ENCODE measurements around the gene NBEAL2. TPM values are rescaled to one million over a fixed set of nuclear protein-coding genes. Genes with fewer than 3 reads are reported as not detected.

NBEAL2 gene
- total and polyA plus RNA-seq, 2 donors (not counting 1 experiment from before 2014, with no cell fraction given): 1.5 to 4.5 TPM

- no peak overlapping the region for H3K4me3 ChIP-seq (replicated peaks in 1 of 4; ENCODE audit: control extremely low read depth in 1 of 4, insufficient read depth in 1 of 4, low read depth in 3 of 4, low read length in 4 of 4)
- H3K27ac ChIP-seq (ENCODE audit: insufficient read depth, low read length): no peak overlapping the region
- H3K79me2 ChIP-seq (ENCODE audit: control insufficient read depth, insufficient read depth, low read length): no peaks in the 10 kb centered on the region
- peaks cover 6% of the 10 kb centered on the region for H3K4me1 ChIP-seq (ENCODE audit: control insufficient read depth, extremely low read depth, insufficient read depth, low read length)
- TF ChIP-seq CTCF (conservative IDR thresholded peaks at IDR 0.05 in 1 of 2, IDR thresholded peaks at IDR 0.05 in 1 of 2; ENCODE audit: low read depth in 1 of 2, low read length in 2 of 2) (no peak), EZH2 (IDR thresholded peaks at IDR 0.05; ENCODE audit: low read length, missing control alignments) (no peak)
- H3K36me3 ChIP-seq (ENCODE audit: control insufficient read depth, insufficient read depth, low read length): no peaks in the 10 kb centered on the region
- no peak overlapping the region for H3K9ac ChIP-seq (ENCODE audit: insufficient read depth, low read length)
- no peaks in the 10 kb centered on the region for H4K20me1 ChIP-seq (ENCODE audit: control insufficient read depth, extremely low read depth, insufficient read depth, low read length)
- H2AFZ ChIP-seq (ENCODE audit: low read length): no peak overlapping the region
- no peak for DNase-seq (ENCODE audit: low read depth in 2 of 2)
- no peaks in the 10 kb centered on the region for H3K9me3 ChIP-seq (ENCODE audit: control insufficient read depth, insufficient read depth, low read depth, low read length)
- no peaks in the 10 kb centered on the region for H3K27me3 ChIP-seq (ENCODE audit: control insufficient read depth, insufficient read depth, low read length)
- H3K4me2 ChIP-seq (ENCODE audit: extremely low read depth, insufficient read depth, low read length): no peak overlapping the region
Measured at GRCh38 chr3:47007001-47007400, 27.5 kb downstream of the NBEAL2 start.

GRCh38 chr3:47007482-47008233 is 28.2 kb downstream of the NBEAL2 start:
- Histone ChIP-seq H3K9ac (ENCODE audit: insufficient read depth, low read length) (no peak overlapping the region), H3K36me3 (ENCODE audit: control insufficient read depth, insufficient read depth, low read length) (no peaks in the 10 kb centered on the region), H3K9me3 (ENCODE audit: control insufficient read depth, insufficient read depth, low read depth, low read length) (no peaks in the 10 kb centered on the region), H3K4me2 (ENCODE audit: extremely low read depth, insufficient read depth, low read length) (no peak overlapping the region), H4K20me1 (ENCODE audit: control insufficient read depth, extremely low read depth, insufficient read depth, low read length) (no peaks in the 10 kb centered on the region), H2AFZ (ENCODE audit: low read length) (no peak overlapping the region), H3K27me3 (ENCODE audit: control insufficient read depth, insufficient read depth, low read length) (no peaks in the 10 kb centered on the region), H3K79me2 (ENCODE audit: control insufficient read depth, insufficient read depth, low read length) (no peaks in the 10 kb centered on the region), H3K4me3 (replicated peaks in 1 of 4; ENCODE audit: control extremely low read depth in 1 of 4, insufficient read depth in 1 of 4, low read depth in 3 of 4, low read length in 4 of 4) (no peak overlapping the region), H3K27ac (ENCODE audit: insufficient read depth, low read length) (no peak overlapping the region), H3K4me1 (ENCODE audit: control insufficient read depth, extremely low read depth, insufficient read depth, low read length) (peaks cover 6% of the 10 kb centered on the region)
- no peak for DNase-seq (ENCODE audit: low read depth in 2 of 2)
- no peak for TF ChIP-seq EZH2 (IDR thresholded peaks at IDR 0.05; ENCODE audit: low read length, missing control alignments)
- no peak for TF ChIP-seq CTCF (conservative IDR thresholded peaks at IDR 0.05 in 1 of 2, IDR thresholded peaks at IDR 0.05 in 1 of 2; ENCODE audit: low read depth in 1 of 2, low read length in 2 of 2)

- TF ChIP-seq CTCF (conservative IDR thresholded peaks at IDR 0.05 in 1 of 2, IDR thresholded peaks at IDR 0.05 in 1 of 2; ENCODE audit: low read depth in 1 of 2, low read length in 2 of 2) (no peak), EZH2 (IDR thresholded peaks at IDR 0.05; ENCODE audit: low read length, missing control alignments) (no peak)
- no peaks in the 10 kb centered on the region for H3K79me2 ChIP-seq (ENCODE audit: control insufficient read depth, insufficient read depth, low read length)
- no peak overlapping the region for H3K4me2 ChIP-seq (ENCODE audit: extremely low read depth, insufficient read depth, low read length)
- no peak for DNase-seq (ENCODE audit: low read depth in 2 of 2)
- H4K20me1 ChIP-seq (ENCODE audit: control insufficient read depth, extremely low read depth, insufficient read depth, low read length): no peaks in the 10 kb centered on the region
- H3K27me3 ChIP-seq (ENCODE audit: control insufficient read depth, insufficient read depth, low read length): no peaks in the 10 kb centered on the region
- no peak overlapping the region for H3K4me3 ChIP-seq (replicated peaks in 1 of 4; ENCODE audit: control extremely low read depth in 1 of 4, insufficient read depth in 1 of 4, low read depth in 3 of 4, low read length in 4 of 4)
- no peak overlapping the region for H3K27ac ChIP-seq (ENCODE audit: insufficient read depth, low read length)
- H3K36me3 ChIP-seq (ENCODE audit: control insufficient read depth, insufficient read depth, low read length): no peaks in the 10 kb centered on the region
- H3K9me3 ChIP-seq (ENCODE audit: control insufficient read depth, insufficient read depth, low read depth, low read length): no peaks in the 10 kb centered on the region
- H2AFZ ChIP-seq (ENCODE audit: low read length): no peak overlapping the region
- H3K4me1 ChIP-seq (ENCODE audit: control insufficient read depth, extremely low read depth, insufficient read depth, low read length): peaks cover 6% of the 10 kb centered on the region
- H3K9ac ChIP-seq (ENCODE audit: insufficient read depth, low read length): no peak overlapping the region
Measured at GRCh38 chr3:47008234-47008796, 28.8 kb downstream of the NBEAL2 start.

Measured in fibroblast of lung (primary cell).